ENCODE measurements around the gene AGBL1. TPM values are rescaled to one million over a fixed set of nuclear protein-coding genes. Genes with fewer than 3 reads are reported as not detected.

The AGBL1 gene
- total RNA-seq, 4 donors from 2014 or later: 0.40 TPM; not detected in 3

GRCh38 chr15:86759800-86760523 lies 680.3 kb downstream of the AGBL1 start:
- H3K4me1 ChIP-seq: no peaks in the 10 kb centered on the region
- TF ChIP-seq POLR2A (IDR thresholded peaks at IDR 0.05) (no peak), CTCF (IDR thresholded peaks at IDR 0.05) (no peak)
- H3K36me3 ChIP-seq: no peaks in the 10 kb centered on the region
- H3K4me3 ChIP-seq: no peak overlapping the region
- no peak for DNase-seq
- H3K27me3 ChIP-seq: no peaks in the 10 kb centered on the region
- no peaks in the 10 kb centered on the region for H3K9me3 ChIP-seq
- H3K27ac ChIP-seq: no peak overlapping the region

DNA sequence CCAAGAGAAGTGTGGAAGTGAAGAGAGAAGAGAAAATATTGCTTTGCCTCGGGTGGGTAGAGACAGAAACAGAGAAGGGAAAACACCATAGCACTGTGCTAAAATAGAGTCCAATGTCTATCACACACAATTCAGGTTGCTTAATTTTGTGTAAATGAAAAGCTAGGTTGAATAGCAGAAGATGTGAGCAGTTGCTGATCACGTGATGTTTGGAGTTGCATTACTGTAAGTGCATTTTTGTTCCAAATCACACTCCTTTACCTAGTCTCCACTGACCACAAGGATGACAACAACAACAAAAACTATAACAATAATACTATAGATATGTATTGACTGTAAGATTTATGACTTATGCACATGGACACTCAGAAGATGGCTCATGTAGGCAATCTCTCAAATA lies 683.2 kb downstream of the AGBL1 start:
- no peak for TF ChIP-seq POLR2A (IDR thresholded peaks at IDR 0.05)
- TF ChIP-seq CTCF (IDR thresholded peaks at IDR 0.05): no peak
- no peaks in the 10 kb centered on the region for H3K27me3 ChIP-seq
- no peak for DNase-seq
- H3K4me3 ChIP-seq: no peak overlapping the region
- no peaks in the 10 kb centered on the region for H3K36me3 ChIP-seq
- no peak overlapping the region for H3K27ac ChIP-seq
- no peaks in the 10 kb centered on the region for H3K9me3 ChIP-seq
- no peaks in the 10 kb centered on the region for H3K4me1 ChIP-seq

- Histone ChIP-seq H3K36me3 (no peaks in the 10 kb centered on the region), H3K9me3 (no peaks in the 10 kb centered on the region), H3K4me3 (no peak overlapping the region), H3K27ac (no peak overlapping the region), H3K27me3 (no peaks in the 10 kb centered on the region), H3K4me1 (no peaks in the 10 kb centered on the region)
- DNase-seq: no peak
- TF ChIP-seq CTCF (IDR thresholded peaks at IDR 0.05): no peak
- no peak for TF ChIP-seq POLR2A (IDR thresholded peaks at IDR 0.05)
Observed at GRCh38 chr15:86764021-86764420, 684.4 kb downstream of the AGBL1 start.

DNA sequence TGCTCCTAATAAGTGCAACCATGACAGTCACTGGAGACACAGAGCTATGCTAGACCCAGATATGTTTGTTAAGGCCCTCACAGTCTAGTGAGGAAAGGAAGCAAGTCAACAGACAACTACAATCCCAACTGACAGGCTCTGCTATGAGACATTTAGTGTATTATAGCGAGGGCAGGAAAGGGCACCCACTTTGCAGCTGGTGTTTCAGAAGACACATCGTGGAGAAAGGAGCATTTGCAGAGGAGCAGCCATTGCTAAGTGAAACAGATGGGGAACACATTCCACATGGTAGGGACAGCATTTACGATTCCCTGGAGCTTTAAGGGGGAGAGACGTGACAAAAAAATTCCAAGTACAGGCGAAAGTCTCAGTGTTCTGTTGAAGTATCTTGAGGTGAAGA lies 685.6 kb downstream of the AGBL1 start:
- H3K27me3 ChIP-seq: no peaks in the 10 kb centered on the region
- no peaks in the 10 kb centered on the region for H3K36me3 ChIP-seq
- no peak overlapping the region for H3K27ac ChIP-seq
- H3K9me3 ChIP-seq: no peaks in the 10 kb centered on the region
- H3K4me3 ChIP-seq: no peak overlapping the region
- H3K4me1 ChIP-seq: no peaks in the 10 kb centered on the region
- TF ChIP-seq POLR2A (IDR thresholded peaks at IDR 0.05) (no peak), CTCF (IDR thresholded peaks at IDR 0.05) (no peak)
- DNase-seq: no peak

GRCh38 chr15:86772369-86773059 lies 692.8 kb downstream of the AGBL1 start:
- H3K27ac ChIP-seq: peak overlapping the region in 3 of 4 donors; percentile 32 to 82 (median 42)
- no peaks in the 10 kb centered on the region for H3K27me3 ChIP-seq
- H3K4me1 ChIP-seq: peaks cover 0 to 5% (median 0%) of the 10 kb centered on the region in 4 donors
- no peaks in the 10 kb centered on the region for H3K9me3 ChIP-seq
- peak in 1 of 3 donors; percentile 60 for DNase-seq
- TF ChIP-seq POLR2A (IDR thresholded peaks at IDR 0.05): no peak
- no peak for TF ChIP-seq CTCF (IDR thresholded peaks at IDR 0.05)
- no peaks in the 10 kb centered on the region for H3K36me3 ChIP-seq
- H3K4me3 ChIP-seq: no peak overlapping the region

Data from Peyer's patch (tissue), 4 donors.